PC-9 (cell line): ENCODE data around the gene SELENOW. TPM values are rescaled to one million over a fixed set of nuclear protein-coding genes. Genes with fewer than 3 reads are reported as not detected.
"Not testable (repeated sequence)": the region's sequence is repeated elsewhere in the genome, so short reads cannot be mapped to it uniquely, and the experiment has no call there.

Experiments
- BruUV-seq: library from RNA; stranded (reverse); fragments of 400-500 nt; replicated peaks from 2 replicates; lab custom pipeline; 2021; lab: Mats Ljungman, UMichigan
- CTCF ChIA-PET: fragments of 300-600 bp; sonication (Branson Sonifier 250); formaldehyde crosslinking; loops from one replicate; lab custom pipeline; 2022; ENCODE audit warnings: antibody characterized with exemption; lab: Charles Lee
- POLR2A ChIA-PET: fragments of 300-600 bp; sonication (Branson Sonifier 250); formaldehyde crosslinking; loops from one replicate; lab custom pipeline; 2022; ENCODE audit warnings: antibody characterized with exemption; ENCODE audit not compliant: unreplicated experiment; lab: Charles Lee
- DNase-seq, 2 experiments: peaks; one replicate each; pipeline versions ENCODE4 v3.0.0 to v3.0.0-alpha.2; 2015 to 2022; ENCODE audit warnings: mixed read lengths in 1 of 2
- H2AFZ ChIP-seq: fragments of 200-600 bp; sonication (generic); 2 replicates; pipeline ENCODE4 v1.8.1; 2017; ENCODE audit warnings: antibody characterized with exemption
- H3F3A ChIP-seq: fragments of 200-600 bp; sonication (generic); 2 replicates; pipeline ENCODE4 v1.8.1; 2017; ENCODE audit warnings: antibody characterized with exemption, mild to moderate bottlenecking, low read depth; ENCODE audit not compliant: insufficient read depth
- H3K27ac ChIP-seq: fragments of 200-600 bp; sonication (generic); 2 replicates; pipeline ENCODE4 v1.6.1; 2016; ENCODE audit warnings: mixed run types
- H3K27me3 ChIP-seq: fragments of 200-600 bp; sonication (generic); 2 replicates; pipeline ENCODE4 v1.6.1; 2016; ENCODE audit warnings: low read depth, mixed run types; ENCODE audit not compliant: insufficient read depth
- H3K36me3 ChIP-seq: fragments of 200-600 bp; sonication (generic); 2 replicates; pipeline ENCODE4 v1.6.1; 2016; ENCODE audit warnings: low read depth, mixed run types
- H3K4me1 ChIP-seq: fragments of 200-600 bp; sonication (generic); replicated peaks from 2 replicates; pipeline ENCODE4 v1.6.1; 2016; ENCODE audit warnings: mixed run types; ENCODE audit not compliant: insufficient read depth
- H3K4me2 ChIP-seq: fragments of 200-600 bp; sonication (generic); 2 replicates; pipeline ENCODE4 v1.6.1; 2017; ENCODE audit warnings: mixed run types
- H3K4me3 ChIP-seq: fragments of 200-600 bp; sonication (generic); 2 replicates; pipeline ENCODE4 v1.6.1; 2016; ENCODE audit warnings: mixed run types
- H3K79me2 ChIP-seq: fragments of 200-600 bp; sonication (generic); 2 replicates; pipeline ENCODE4 v1.6.1; 2017; ENCODE audit warnings: low read depth, mixed run types
- H3K9me2 ChIP-seq: fragments of 200-600 bp; sonication (generic); 2 replicates; pipeline ENCODE4 v1.8.1; 2017; ENCODE audit warnings: mild to moderate bottlenecking; ENCODE audit not compliant: insufficient read depth
- H3K9me3 ChIP-seq: fragments of 200-600 bp; sonication (generic); 2 replicates; pipeline ENCODE4 v1.8.1; 2016; ENCODE audit warnings: low read depth; ENCODE audit not compliant: insufficient read depth
- H4K20me1 ChIP-seq: fragments of 200-600 bp; sonication (generic); 2 replicates; pipeline ENCODE4 v1.8.1; 2017; ENCODE audit not compliant: insufficient read depth
- EZH2 ChIP-seq: fragments of 200-600 bp; sonication (generic); IDR thresholded peaks from 2 replicates; pipeline ENCODE4 v1.8.0; 2017; ENCODE audit warnings: antibody characterized with exemption, low read depth
- intact Hi-C: fragments of 100-400 bp; cut with micrococcal nuclease; formaldehyde crosslinking; loops from one replicate; pipeline ENCODE4 v1.10.0; 2022; ENCODE audit not compliant: unreplicated experiment
- total RNA-seq: library from RNA; stranded (reverse); gene quantifications from 2 replicates; pipeline ENCODE4 v1.2.3, GENCODE V29; 2021
- TF ChIP-seq, protein P1 (sequence below): fragments of 200-600 bp; sonication (generic); conservative IDR thresholded peaks from 2 replicates; pipeline ENCODE4 v1.6.1; 2017; ENCODE audit warnings: mixed run types, antibody characterized with exemption, mild to moderate bottlenecking, moderate library complexity

The SELENOW gene
- total RNA-seq, 1 experiment from 2014 or later, result 186 TPM

GRCh38 chr19:47802521-47803043, 24.1 kb downstream of the SELENOW start:
- Histone ChIP-seq H4K20me1 (no peaks in the 10 kb centered on the region), H3K9me3 (no peaks in the 10 kb centered on the region), H3K27ac (no peak overlapping the region), H3K4me1 (no peaks in the 10 kb centered on the region), H3K79me2 (no peaks in the 10 kb centered on the region), H3F3A (no peaks in the 10 kb centered on the region), H3K27me3 (0 out of 2 replicates have a peak, but pooled peaks cover 7% of the 10 kb centered on the region), H3K36me3 (no peaks in the 10 kb centered on the region), H3K9me2 (no peaks in the 10 kb centered on the region), H2AFZ (no peak overlapping the region), H3K4me2 (no peak overlapping the region), H3K4me3 (no peak overlapping the region)
- no peak for TF ChIP-seq EZH2
- TF ChIP-seq, protein P1, sequence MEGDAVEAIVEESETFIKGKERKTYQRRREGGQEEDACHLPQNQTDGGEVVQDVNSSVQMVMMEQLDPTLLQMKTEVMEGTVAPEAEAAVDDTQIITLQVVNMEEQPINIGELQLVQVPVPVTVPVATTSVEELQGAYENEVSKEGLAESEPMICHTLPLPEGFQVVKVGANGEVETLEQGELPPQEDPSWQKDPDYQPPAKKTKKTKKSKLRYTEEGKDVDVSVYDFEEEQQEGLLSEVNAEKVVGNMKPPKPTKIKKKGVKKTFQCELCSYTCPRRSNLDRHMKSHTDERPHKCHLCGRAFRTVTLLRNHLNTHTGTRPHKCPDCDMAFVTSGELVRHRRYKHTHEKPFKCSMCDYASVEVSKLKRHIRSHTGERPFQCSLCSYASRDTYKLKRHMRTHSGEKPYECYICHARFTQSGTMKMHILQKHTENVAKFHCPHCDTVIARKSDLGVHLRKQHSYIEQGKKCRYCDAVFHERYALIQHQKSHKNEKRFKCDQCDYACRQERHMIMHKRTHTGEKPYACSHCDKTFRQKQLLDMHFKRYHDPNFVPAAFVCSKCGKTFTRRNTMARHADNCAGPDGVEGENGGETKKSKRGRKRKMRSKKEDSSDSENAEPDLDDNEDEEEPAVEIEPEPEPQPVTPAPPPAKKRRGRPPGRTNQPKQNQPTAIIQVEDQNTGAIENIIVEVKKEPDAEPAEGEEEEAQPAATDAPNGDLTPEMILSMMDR, result no peak
- intact Hi-C loops, result no loop called here
- DNase-seq, result no peak
- ChIA-PET CTCF (interaction anchor here (0.6 kb wide), 1 partner anchor 50 kb away, joined by 3 read pairs; no protein-coding TSS in a partner anchor), POLR2A (no interaction called here)
- no TSS peak for BruUV-seq

DNA sequence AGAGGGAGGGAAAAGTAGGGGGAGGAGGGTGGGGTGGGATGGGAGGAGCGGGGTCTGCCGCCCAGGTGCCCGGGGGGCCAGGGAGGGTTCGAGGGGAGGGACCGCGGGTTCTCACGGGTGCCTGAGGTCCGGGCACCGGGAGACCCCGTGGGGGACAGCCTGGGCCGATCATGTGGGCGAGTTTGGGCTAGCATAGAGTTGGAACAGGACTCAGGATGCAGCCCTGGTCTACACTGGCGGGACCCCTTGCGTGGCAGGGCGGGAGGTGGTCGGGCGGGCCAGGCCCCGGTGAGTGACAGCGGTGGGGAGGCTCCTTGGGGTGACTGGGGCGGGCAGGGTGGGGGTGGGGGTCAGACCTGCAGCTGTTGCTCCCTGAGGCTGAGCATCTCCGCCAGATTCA, 24.6 kb downstream of the SELENOW start:
- intact Hi-C loops, H3F3A ChIP-seq, H3K4me1 ChIP-seq, H2AFZ ChIP-seq, H3K27me3 ChIP-seq, H3K27ac ChIP-seq, H3K9me2 ChIP-seq, H3K4me2 ChIP-seq, POLR2A ChIA-PET, H3K4me3 ChIP-seq, H3K36me3 ChIP-seq, BruUV-seq, H3K79me2 ChIP-seq, H3K9me3 ChIP-seq, CTCF ChIA-PET, DNase-seq, H4K20me1 ChIP-seq: not testable (repeated sequence)

DNA sequence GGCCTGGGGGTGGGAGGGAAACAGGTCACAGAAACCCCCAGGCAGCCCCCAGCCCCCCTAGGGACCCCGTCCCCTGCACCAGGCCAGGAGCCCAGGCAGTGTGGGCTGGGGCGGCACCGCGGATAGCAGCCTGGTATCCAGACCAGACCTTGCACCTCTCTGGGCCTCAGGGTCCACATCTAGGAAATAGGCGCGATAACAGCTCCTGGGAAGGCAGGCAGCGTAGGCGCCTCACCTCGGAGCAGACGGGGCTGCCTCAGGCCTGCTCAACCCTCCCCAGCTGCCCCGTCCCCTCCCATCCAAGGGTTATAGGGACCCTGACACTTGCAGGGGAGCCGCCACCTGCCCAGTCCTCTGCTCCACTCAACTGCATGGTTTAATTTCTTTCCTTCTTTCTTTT, 25.2 kb downstream of the SELENOW start:
- POLR2A ChIA-PET, H2AFZ ChIP-seq, H3K79me2 ChIP-seq, H3F3A ChIP-seq, H3K27ac ChIP-seq, H4K20me1 ChIP-seq, DNase-seq, H3K9me2 ChIP-seq, H3K9me3 ChIP-seq, H3K36me3 ChIP-seq, H3K27me3 ChIP-seq, H3K4me3 ChIP-seq, H3K4me1 ChIP-seq, CTCF ChIA-PET, BruUV-seq, intact Hi-C loops, H3K4me2 ChIP-seq: not testable (repeated sequence)

- H3K79me2 ChIP-seq, DNase-seq, intact Hi-C loops, H3K27me3 ChIP-seq, H4K20me1 ChIP-seq, POLR2A ChIA-PET, H3K4me2 ChIP-seq, H2AFZ ChIP-seq, BruUV-seq, H3K4me3 ChIP-seq, H3K9me2 ChIP-seq, CTCF ChIA-PET, H3K27ac ChIP-seq, H3K9me3 ChIP-seq, H3K36me3 ChIP-seq, H3K4me1 ChIP-seq, H3F3A ChIP-seq: not testable (repeated sequence)
Observed at GRCh38 chr19:47804451-47804850, 25.9 kb downstream of the SELENOW start, which contains the start of gene TPRX1. TSS of gene TPRX1 (minus strand) at chr19:47804551. CDS start at chr19:47804539, 12 bp downstream.
